Ishikawa (cell line): ENCODE data around the gene ITGB8.

Experiments
- CEBPB ChIP-seq: IDR thresholded peaks from 2 replicates; pipeline ENCODE4 v1.6.1; 2012
- CREB1 ChIP-seq: IDR thresholded peaks from 2 replicates; pipeline ENCODE4 v1.6.1; 2012; ENCODE audit warnings: low read depth
- EGR1 ChIP-seq: IDR thresholded peaks from 2 replicates; pipeline ENCODE4 v1.6.1; 2012
- EP300 ChIP-seq: IDR thresholded peaks from 2 replicates; pipeline ENCODE4 v1.6.1; 2012; ENCODE audit warnings: borderline replicate concordance
- FOXM1 ChIP-seq: IDR thresholded peaks from 2 replicates; pipeline ENCODE4 v1.6.1; 2012; ENCODE audit warnings: low read depth, borderline replicate concordance
- NFIC ChIP-seq: IDR thresholded peaks from 2 replicates; pipeline ENCODE4 v1.6.1; 2012
- RAD21 ChIP-seq: IDR thresholded peaks from 2 replicates; pipeline ENCODE4 v1.6.1; 2012; ENCODE audit warnings: low read depth
- TAF1 ChIP-seq: IDR thresholded peaks from 2 replicates; pipeline ENCODE4 v1.6.1; 2012; ENCODE audit warnings: low read depth, mild to moderate bottlenecking
- TCF12 ChIP-seq: IDR thresholded peaks from 2 replicates; pipeline ENCODE4 v1.6.1; 2012; ENCODE audit warnings: low read depth
- TEAD4 ChIP-seq: IDR thresholded peaks from 2 replicates; pipeline ENCODE4 v1.6.1; 2012
- YY1 ChIP-seq: IDR thresholded peaks from 2 replicates; pipeline ENCODE4 v1.6.1; 2012; ENCODE audit warnings: low read depth
- ZBTB7A ChIP-seq: IDR thresholded peaks from 2 replicates; pipeline ENCODE4 v1.6.1; 2012; ENCODE audit warnings: low read depth
- TF ChIP-seq, protein P1 (sequence below): IDR thresholded peaks from 2 replicates; pipeline ENCODE4 v1.6.1; 2012
- TF ChIP-seq, protein P2 (sequence below): IDR thresholded peaks from 2 replicates; pipeline ENCODE4 v1.6.1; 2012; ENCODE audit warnings: low read depth, mild to moderate bottlenecking
- TF ChIP-seq, protein P3 (sequence below): IDR thresholded peaks from 2 replicates; pipeline ENCODE4 v1.6.1; 2012

The ITGB8 gene

DNA sequence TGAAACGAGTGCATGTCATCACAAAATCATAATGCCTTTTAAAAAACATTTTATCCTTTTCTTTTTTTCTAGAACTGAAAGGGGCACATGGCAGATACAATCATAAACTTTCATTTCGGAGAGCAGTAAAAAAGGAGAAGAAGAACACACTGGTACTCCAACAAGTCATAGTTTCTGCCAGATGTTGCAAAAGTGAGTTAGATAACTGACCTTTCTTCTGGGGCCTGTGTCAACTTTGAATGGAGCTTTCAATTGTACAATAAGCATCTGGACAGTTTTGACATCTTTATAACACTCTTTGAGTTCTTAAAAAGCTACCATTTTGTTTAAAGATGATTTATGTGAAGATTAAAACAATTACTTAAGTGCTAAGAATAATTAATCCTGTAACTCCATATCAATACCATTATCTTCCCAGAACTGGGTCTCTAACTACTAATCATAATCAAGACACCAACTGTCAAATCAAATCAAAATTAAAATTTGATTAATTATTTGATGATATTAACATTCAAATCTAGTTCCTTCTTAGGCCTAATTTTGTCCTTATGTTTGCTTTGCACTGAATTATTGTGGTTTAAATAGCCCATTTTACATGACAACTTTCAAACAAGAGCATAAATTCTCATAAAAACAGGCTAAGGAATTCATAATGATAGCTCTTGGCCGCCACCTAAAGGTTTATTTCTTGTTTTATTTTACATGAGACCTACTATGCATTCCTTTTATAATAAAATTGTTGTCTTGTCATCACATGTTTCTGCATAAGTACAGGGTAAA, 19.5 kb upstream of the ITGB8 start:
- TF ChIP-seq NFIC (no peak), YY1 (no peak), TAF1 (no peak), TEAD4 (no peak), CREB1 (no peak), EGR1 (no peak), RAD21 (peak; percentile 83)

DNA sequence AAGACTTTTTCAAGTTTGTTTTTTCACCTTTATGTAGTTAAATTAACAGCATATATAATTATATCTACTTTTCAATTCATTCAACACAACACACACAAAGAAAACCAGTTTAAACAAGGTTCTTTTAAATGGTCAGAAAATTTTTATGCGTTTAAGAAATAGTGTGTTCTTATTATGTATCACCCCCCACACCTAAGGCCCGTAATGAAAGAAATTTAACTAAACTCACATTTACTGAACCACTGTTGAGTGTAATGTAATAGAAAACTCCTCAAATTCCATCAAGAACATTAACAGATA, 19.0 kb upstream of the ITGB8 start:
- TF ChIP-seq TAF1 (no peak), RAD21 (no peak), TEAD4 (no peak), CREB1 (no peak), YY1 (no peak), ZBTB7A (no peak), EGR1 (no peak), CEBPB (no peak), EP300 (no peak), FOXM1 (no peak), TCF12 (no peak), NFIC (no peak)
- TF ChIP-seq, protein P1, sequence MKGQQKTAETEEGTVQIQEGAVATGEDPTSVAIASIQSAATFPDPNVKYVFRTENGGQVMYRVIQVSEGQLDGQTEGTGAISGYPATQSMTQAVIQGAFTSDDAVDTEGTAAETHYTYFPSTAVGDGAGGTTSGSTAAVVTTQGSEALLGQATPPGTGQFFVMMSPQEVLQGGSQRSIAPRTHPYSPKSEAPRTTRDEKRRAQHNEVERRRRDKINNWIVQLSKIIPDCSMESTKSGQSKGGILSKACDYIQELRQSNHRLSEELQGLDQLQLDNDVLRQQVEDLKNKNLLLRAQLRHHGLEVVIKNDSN = no peak
- TF ChIP-seq, protein P2, sequence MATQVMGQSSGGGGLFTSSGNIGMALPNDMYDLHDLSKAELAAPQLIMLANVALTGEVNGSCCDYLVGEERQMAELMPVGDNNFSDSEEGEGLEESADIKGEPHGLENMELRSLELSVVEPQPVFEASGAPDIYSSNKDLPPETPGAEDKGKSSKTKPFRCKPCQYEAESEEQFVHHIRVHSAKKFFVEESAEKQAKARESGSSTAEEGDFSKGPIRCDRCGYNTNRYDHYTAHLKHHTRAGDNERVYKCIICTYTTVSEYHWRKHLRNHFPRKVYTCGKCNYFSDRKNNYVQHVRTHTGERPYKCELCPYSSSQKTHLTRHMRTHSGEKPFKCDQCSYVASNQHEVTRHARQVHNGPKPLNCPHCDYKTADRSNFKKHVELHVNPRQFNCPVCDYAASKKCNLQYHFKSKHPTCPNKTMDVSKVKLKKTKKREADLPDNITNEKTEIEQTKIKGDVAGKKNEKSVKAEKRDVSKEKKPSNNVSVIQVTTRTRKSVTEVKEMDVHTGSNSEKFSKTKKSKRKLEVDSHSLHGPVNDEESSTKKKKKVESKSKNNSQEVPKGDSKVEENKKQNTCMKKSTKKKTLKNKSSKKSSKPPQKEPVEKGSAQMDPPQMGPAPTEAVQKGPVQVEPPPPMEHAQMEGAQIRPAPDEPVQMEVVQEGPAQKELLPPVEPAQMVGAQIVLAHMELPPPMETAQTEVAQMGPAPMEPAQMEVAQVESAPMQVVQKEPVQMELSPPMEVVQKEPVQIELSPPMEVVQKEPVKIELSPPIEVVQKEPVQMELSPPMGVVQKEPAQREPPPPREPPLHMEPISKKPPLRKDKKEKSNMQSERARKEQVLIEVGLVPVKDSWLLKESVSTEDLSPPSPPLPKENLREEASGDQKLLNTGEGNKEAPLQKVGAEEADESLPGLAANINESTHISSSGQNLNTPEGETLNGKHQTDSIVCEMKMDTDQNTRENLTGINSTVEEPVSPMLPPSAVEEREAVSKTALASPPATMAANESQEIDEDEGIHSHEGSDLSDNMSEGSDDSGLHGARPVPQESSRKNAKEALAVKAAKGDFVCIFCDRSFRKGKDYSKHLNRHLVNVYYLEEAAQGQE = no peak
- TF ChIP-seq, protein P3, sequence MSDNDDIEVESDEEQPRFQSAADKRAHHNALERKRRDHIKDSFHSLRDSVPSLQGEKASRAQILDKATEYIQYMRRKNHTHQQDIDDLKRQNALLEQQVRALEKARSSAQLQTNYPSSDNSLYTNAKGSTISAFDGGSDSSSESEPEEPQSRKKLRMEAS = no peak

DNA sequence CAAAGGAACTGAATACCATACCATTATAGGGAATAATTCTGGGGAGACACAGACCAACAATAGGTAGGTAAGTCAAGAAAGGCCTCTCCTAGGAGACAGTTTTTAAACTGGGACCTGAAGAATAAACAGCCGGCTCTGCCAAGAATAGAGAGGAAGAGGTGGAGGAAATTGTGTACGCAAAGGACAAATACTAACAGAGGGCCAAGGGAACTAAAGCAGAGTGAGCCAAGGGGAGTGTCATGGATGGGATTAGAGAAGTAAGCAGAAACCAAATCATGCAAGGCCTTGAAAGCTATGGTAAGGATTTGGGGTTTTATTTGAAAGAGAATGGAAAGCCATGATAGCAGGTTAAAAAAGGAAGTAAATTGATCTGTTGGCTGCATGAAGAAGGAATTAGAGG, 18.1 kb upstream of the ITGB8 start:
- TF ChIP-seq TAF1 = no peak
- no peak for TF ChIP-seq CREB1
- no peak for TF ChIP-seq RAD21
- no peak for TF ChIP-seq TEAD4
- TF ChIP-seq EP300 = no peak
- no peak for TF ChIP-seq NFIC
- TF ChIP-seq FOXM1 = no peak
- no peak for TF ChIP-seq YY1
- TF ChIP-seq, protein P2 = no peak
- TF ChIP-seq CEBPB = no peak
- TF ChIP-seq, protein P3 = no peak
- TF ChIP-seq, protein P1 = no peak
- TF ChIP-seq ZBTB7A = no peak
- no peak for TF ChIP-seq TCF12
- no peak for TF ChIP-seq EGR1

DNA sequence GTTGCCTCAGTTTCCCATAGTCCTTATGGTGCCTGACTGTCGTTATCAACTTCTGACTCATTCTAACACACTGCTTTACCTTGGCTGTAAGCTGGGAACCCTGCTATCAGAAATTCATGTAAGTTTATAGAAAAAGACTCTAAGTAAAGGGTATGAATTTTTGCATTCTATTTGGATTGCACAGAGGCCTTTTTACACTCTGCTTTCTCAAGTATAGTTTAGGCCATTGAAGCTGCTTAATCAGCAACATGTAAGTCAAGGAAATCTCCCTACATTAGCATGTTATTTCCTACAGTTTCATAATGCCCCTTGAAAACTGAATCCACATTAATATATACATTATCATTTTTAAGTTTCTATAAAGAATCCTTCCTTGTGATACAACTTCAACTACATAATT, 17.1 kb upstream of the ITGB8 start:
- no peak for TF ChIP-seq YY1
- TF ChIP-seq NFIC = no peak
- TF ChIP-seq FOXM1 = no peak
- TF ChIP-seq EP300 = no peak

DNA sequence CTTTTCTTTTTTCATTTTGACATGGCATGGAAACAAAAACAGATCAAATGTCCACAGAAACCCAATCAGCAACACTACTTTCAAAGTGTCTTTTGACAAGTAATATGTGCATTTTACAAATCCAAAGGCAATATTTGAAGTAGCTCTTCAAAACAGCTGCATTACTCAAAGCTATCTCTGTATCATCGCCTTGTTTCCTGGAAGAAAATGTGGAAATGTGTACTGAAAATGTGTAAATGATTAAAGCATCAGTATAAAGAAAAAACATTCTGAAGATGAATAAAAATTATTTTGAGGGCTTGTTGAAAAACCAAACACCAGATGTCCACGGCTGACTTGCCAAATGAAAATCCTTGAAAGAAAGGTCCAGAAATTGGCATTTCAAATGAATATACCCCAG, 16.5 kb upstream of the ITGB8 start:
- TF ChIP-seq EGR1 (no peak), NFIC (no peak), FOXM1 (no peak), YY1 (no peak), ZBTB7A (no peak), EP300 (no peak), TAF1 (no peak), TEAD4 (no peak), CREB1 (no peak), RAD21 (no peak), TCF12 (no peak), CEBPB (no peak)
- TF ChIP-seq, protein P1 = no peak
- TF ChIP-seq, protein P3 = no peak
- TF ChIP-seq, protein P2 = no peak
